HG03575 (cell line): ENCODE measurements around the gene PRRG3.
"Not testable (repeated sequence)": the region's sequence is repeated elsewhere in the genome, so short reads cannot be mapped to it uniquely, and the experiment has no call there.

Experiments used
- ATAC-seq: cut with Tn5 transposase; IDR thresholded peaks from one replicate; pipeline ENCODE4 v1.9.1; 2021; ENCODE audit not compliant: unreplicated experiment, insufficient number of reproducible peaks, low FRiP score; ENCODE audit errors: extremely low read depth

Gene PRRG3

DNA sequence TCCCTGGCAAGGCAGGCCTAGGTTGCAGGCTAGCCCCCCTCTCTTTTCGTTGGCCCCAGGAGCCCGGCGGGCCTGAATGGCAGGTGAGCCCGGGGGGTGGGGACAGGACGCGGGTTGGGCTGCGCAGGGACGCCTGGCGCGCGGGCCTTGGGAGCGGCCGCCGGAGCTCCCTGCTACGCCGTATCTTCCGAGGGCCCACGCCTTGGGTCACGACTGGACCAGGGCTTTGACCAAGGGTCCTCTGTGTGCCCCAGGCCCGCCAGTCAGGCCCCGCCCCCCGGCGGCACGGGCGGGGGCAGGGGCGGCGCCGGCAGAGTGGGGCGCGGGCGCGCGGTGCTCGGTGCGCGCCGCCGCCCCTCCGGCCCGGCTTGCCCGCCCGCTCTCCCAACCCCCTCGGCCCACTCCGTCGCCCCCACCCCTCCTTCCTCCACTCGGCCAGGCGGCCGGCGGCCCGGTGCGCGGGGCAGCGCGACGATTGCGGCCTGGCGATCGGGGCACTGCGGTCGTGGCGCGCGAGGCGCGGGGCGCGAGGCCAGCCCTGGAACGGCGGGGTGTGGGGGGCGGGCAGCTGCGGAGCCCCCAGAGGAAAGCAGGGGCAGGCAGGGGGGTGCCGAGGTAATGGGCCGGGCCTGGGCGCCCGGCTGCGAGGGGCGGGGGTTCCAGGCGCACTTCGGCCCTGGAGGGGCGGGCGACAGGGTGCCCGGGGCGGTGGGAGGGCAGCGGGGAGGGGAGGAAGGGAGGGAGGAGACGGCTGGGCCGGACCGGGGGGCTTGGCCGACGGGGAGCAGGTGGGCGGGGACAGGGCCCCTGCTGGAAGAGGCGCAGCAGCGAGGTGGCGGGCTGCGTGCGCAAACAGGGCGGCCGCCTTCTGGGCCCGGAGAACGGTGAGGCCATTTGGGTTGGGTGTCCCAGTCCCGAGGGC lies at the start of gene PRRG3:
TSS of gene PRRG3 (plus strand) at position 798 of the 922 bp plus-strand sequence. CDS start 3,357 bp downstream, outside the sequence.
- no peak for ATAC-seq

DNA sequence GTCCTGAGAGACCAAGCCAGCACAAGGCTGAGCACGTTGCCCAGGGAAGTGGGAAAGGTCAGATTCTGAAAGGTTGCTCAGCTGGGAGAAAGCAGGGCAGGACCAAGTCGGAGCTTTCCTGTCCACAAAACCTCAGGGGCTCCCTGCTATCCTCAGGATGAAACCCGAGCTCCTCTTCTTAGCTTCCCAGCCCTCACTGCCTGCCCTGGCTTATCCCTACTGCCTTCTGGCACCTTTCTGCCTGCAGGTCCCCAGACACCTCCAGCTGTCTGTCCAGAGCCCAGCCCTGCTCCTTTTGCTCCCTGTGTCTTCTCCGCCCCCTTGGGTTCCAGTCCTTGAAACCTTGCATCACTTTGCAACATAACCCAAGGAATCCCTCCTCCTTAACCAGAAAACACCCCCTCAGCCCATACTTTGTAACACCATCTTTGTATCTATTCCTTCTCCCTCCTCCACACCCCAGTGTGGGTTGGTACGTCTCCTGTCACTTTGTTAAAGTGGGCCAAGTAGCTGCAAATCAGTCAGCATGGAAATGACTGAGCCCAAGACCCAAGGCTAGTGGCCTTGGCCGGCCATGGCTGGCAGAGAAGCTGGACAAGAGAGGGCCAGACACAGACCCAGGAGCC lies 20.0 kb upstream of the PRRG3 start:
- ATAC-seq: no peak

DNA sequence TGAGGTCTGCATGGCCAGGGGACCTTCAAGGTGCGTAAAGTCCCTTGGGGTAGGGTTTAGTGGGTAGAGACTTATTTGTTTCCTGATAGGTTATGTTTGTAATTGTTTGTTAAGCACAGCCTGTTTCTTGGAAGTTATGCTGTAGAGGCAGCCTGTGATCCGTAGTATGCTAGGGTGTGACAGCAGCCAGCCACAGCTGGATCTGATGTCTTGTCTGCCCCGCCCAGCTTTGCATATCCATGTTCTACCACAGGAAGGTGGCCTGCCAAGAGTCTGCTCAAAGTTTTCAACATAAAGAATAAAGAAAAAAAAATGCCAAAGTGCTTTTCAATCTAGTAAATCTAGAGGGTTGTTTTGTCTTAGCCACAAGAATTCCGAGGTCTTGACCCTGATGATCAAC lies 19.1 kb upstream of the PRRG3 start:
- no peak for ATAC-seq

DNA sequence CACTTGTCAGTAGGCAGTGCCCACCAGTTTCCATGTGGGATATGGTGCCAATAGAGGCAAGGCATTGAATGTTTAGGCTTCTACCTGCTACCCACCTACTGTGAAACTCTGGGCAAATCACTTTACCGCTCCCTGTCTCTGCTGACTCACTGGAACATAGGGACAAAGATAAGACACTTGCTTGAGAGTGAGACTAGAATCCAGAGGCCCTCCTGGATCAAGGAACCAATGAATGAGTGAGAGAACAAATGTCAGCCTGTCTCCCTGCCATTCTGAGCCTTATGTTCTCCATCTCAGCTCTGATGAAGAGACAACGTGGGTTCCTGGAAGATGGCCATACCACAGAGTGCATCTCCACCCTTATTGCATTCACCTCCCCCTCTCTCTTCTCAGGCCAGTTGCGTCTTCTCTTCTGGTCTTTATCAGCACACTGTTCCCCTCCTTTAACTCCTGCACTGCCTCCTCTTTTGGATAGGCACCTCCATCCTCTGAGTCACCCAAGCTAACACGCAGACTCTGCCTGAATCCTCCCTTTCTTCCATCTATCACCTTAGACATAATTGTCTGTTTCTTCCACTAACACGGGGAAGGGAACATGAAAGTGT lies 15.4 kb upstream of the PRRG3 start:
- no peak for ATAC-seq

DNA sequence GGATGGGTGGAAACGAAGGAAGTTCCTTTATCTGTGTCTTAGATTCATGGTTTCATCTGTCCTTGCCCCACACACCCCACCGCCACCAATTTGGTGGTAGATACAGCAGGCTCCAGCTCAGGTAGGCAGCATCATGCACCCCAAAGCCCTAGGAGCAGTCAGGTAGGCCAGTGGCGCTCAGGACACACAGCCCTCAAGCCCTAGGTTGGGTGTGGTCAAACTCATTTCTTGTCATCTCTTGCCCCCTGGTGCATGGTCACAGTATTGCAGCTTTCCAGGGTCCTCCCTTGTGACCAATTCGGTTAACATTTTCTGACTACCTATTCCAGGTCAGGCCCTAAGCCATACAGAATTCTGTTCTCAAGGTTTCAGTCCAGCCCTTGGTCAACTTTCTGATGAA lies 14.5 kb upstream of the PRRG3 start:
- ATAC-seq: no peak

DNA sequence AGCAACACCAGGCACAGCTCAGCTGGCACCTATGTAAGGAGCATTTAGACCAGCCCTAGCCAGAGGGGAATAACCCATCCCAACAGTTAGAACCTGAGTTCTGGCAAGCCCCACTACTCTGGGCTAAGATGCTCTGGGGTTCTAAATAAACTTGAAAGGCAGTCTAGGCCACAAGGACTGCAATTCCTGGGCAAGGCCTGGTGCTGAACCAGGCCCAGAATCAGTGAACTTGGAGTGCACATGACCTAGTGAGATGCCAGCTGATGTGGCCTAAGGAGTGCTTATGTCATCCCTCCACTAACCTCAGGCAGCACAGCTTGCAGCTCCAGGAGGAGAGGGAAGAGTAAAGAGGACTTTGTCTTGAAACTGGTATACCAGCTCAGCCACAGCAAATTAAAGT lies 7.6 kb upstream of the PRRG3 start:
- no peak for ATAC-seq

DNA sequence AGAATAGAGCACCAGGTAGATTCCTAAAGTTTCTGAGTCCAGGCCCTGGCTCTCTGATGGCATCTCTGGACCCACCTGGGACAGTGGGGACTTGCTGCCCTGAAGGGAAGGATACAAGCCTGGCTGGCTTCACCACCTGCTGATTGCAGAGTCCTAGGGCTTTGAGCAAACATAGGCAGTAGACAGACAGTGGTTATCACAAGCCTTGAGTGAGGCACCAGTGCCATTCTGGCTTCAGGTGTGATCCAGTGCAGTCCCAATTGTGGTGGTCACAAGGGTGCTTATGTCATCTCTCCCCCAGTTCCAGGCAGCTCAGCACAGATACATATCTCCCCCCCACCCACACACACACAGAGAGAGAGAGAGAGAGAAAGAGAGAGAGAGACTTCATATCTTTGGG lies 6.6 kb upstream of the PRRG3 start:
- no peak for ATAC-seq

DNA sequence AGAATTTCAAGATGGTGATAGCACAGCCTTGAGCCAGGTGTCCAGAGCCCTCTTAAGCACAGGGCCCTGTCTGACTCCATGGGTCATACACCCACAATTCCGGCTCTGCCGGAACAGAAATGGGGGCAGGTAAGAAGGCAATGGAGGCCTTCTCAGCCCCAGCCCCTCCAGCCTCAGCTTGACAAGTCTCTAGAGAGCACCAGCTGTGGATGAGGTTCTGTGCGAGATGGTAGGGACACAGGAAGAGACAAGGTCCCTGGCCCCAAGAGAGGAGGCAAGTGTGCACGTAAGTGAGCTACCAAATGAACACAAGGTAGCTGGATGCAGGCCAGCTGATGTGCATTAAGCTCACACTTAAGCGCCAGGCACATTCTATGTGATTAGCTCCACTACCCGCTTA lies 2.4 kb upstream of the PRRG3 start:
- no peak for ATAC-seq

DNA sequence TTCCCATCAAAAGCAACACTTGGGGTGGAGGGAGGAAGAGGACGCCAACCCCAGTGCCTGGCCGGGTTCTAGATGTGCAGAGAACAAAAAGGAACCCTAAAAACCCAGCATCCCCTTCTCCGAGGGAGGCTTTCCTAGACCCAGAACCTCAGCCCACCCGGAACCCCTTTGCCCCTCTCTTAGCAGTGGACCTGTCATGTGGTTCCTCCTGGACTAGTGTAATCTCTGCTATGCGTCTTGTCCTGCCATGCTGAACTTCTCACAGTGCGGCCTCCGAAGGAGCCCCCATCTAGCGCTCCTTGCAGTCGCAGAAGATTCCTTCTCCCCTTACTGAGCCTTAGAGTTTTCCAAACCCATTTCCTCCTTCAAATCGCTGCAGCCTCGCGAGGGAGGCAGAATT lies 1.1 kb upstream of the PRRG3 start:
- no peak for ATAC-seq

DNA sequence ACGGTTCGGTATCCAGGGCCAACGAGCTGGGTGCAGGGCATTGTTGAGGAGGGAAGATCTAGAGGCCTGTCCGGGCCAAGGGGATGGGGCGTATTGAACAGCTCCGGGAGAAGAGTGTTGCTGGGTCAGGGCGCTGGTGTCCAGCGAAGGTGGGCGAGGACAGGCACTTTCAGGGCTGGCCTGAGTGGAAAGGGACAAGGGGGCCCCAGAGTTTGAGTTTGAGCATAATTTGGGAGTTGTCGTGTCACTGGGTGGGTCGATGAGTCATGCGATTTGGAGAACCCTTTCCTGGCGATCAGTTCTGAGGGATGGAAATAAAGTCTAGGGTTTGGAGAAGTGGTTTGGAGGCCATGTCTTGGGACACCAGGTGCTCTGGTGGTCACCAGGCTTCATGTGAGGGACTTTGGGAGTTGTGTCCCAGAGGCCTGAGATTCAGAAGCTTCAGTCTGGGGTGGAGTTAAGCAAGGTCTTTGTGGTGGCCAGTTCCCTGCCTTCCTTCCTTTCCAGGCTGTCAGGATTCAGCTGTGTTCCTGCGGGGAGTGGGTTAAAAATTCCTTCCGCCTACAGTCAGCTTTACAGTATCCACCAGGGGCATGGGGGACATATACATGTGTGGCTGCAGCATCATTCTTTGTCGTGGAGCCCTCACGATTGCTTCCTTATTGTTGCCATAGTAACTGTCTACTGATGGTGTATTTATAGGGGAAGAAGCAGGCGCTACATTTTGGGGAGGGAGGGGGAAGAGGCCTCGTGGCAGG lies 504 bp downstream of the PRRG3 start:
- ATAC-seq: no peak

DNA sequence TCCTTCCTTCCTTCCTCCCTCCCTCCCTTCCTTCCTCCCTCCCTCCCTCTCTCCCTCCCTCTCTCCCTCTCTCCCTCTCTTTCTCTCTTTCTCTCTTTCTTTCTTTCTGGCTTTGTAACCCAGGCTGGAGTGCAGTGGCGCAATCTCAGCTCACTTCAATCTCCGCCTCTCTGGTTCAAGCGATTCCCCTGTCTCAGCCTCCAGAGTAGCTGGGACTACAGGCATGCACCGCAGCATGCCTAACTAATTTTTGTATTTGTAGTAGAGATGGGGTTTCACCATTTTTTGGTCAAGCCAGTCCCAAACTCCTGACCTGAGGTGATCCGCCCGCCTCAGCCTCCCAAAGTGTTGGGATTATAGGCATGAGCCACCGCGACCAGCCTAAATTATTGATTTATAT lies 1.8 kb downstream of the PRRG3 start:
- not testable (repeated sequence) for ATAC-seq

DNA sequence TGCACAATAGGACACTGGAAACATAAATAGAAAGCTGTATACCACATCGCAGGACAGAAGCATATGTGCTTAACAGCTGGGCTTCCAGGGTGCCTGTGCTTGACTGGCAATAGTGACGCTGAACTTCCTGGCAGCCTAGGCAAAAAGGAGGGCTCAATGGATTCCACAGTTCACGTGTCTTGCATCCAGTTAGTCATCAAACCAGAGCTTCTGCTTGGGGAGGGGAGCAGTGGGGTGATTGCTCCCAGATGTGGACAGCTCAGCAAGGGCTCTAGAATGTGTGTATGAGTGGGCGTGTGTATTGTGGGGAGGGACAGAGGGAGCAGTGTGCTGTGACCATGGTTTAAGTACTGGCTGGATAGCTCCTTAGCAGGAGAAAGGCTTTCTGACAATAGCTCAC lies 2.3 kb downstream of the PRRG3 start:
- no peak for ATAC-seq

DNA sequence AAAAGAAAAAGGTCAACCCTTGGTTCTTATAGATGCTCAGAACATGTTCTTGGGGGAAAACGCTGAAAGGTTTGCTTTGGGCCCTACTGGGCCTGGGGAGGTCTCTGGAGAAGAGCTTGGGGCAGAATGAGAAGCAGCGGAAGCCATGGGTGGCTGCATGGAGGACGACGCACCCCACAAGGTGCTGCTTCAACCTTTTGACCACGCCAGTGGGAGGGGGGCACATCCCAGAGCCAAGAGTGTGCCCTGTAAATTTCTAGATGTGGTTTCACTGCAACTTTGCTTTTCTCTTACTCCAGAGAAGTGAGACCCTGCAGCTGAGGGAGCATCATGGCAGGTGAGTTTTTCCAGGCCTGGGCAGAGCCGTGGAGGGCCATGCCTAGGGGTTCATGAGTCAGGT lies 3.2 kb downstream of the PRRG3 start:
- no peak for ATAC-seq

DNA sequence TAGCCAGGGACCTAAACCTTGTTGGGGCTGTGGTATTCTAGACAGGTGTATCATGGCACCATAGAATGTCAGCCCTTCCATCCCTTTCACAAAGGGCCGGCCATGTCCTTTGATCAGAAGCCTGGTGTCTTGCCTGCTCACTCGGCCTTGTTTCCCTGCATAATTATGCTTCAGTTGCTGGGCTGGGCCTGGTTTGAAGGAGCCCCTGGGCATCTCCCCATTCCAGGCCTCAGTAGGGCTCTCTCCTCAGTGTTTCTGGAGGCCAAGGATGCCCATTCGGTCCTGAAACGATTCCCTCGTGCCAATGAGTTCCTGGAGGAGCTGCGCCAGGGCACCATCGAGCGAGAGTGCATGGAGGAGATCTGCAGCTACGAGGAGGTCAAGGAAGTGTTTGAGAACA lies 4.5 kb downstream of the PRRG3 start:
- ATAC-seq: no peak

DNA sequence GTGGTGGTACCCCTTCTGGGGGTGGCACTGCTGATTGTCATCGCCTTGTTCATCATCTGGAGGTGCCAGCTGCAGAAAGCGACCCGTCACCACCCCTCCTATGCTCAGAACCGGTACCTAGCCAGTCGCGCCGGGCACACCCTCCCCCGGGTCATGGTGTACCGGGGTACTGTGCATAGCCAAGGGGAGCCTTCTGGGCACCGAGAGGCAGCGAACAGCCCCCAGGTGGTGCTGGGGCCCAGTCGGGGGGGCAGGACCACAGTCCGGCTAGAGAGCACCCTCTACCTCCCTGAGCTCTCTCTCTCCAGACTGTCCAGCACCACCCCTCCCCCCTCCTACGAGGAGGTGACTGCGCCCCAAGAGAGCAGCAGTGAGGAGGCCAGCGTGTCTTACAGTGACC lies 5.3 kb downstream of the PRRG3 start:
- no peak for ATAC-seq

DNA sequence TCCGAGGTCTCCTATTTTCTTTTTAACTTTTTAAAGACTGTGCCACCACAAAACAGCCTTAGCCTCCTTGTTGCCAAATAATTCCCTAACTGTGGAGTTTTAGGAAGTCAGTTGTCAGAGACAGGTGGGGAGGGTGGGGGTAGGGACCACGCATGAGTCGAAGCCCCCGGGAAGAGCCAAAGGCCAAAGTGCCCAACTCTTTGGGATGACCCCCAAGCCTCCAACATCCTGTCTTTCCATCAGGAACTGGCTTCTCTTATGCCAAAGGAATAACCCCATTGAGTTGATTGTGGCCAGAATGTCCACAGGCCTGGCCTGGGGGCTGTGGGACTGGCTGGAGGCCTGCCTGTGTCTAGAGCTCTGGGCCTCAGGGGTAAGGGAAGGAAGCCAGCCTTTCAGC lies 5.8 kb downstream of the PRRG3 start:
- no peak for ATAC-seq

DNA sequence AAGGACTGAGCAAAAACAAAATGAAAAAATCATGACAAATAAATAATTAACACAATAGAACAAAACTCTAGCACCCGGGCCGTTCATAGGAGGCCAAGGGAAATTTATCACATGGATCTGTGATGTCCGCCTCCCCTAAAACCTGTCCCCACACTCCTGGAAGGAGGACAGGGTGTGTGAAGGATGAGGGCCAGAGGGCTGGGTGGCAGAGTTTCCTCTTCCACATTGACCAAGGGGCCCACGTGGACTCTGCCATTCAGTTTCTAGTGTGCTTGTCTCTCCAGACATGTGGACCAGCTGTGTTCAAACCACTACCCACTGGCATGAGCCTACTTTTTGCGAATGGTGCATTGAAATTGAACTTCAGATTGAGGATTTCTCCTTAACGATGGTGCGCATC lies 6.3 kb downstream of the PRRG3 start:
- ATAC-seq: no peak

DNA sequence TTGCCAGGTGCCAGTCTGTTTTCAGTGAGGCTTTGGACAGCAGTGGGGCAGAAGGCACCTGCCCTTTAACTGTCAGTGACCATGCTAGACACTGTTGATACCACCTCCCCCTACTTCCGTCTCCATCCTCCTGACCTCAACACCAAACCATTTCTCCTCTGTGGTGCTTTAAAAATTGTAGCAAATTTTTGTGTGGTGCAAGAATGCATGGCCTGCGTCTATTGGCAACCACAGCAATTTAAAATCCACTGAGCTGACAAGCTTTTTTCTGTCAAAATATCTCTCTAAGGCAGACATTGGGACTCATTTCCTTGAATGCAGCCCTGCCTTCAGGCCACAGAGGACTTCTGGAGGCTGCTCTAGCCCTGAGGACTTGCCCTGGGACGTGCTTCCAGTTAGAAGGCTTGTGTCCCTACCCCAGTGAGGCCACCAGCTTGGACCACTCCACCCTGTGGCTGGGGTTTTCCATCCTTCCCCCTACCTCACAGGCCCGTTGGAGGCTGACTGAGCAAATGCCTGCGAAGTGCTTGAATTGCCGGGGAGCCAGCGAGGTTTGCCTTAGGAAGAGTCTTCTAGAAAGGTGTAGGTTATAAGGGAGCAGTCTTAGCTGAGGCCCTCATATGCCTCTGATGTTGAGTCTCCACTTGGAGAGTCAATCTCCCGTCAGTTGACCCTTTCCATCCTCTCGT lies 6.9 kb downstream of the PRRG3 start:
- no peak for ATAC-seq

DNA sequence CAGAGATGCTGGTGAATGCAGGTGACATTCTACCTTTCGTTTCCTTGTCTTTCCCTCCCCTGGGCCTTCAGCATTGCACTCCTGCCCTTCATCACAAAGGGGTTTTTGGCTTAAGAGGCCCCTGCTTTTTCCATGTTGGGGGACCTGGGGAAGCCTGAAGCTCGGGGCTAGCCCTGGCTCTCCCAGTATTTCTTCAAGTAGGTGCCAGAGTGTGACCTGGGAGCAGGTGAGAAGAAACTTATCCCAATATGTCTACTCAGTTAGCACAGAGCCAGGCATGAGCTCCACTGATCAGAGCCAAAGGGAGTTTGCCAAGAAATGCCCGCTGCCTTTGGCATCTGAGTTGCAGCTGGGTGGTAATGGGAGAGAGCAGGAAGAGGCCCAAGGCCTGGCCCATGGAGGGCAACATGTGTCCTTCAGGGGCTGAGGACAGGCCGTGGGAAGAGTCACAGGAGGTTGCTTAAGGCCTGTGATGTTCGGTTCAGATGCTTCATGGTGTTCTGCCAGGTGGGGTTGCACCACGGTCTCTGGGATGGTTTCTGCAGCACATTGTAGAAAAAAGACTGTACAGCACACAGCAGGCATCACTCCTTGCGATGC lies 7.6 kb downstream of the PRRG3 start:
- ATAC-seq: no peak
